ENCODE data around the gene HDAC4. TPM values are rescaled to one million over a fixed set of nuclear protein-coding genes. Genes with fewer than 3 reads are reported as not detected.

The HDAC4 gene
- total and polyA plus RNA-seq, 2 experiments from 2014 or later, result 8.1 to 41.8 TPM

GRCh38 chr2:239101071-239101470, 299.7 kb downstream of the HDAC4 start (continued):
- TF ChIP-seq ZNF462 (CRISPR knock-in tag; IDR thresholded peaks at IDR 0.05), result no peak
- no peak for TF ChIP-seq ZNF114 (CRISPR knock-in tag; IDR thresholded peaks at IDR 0.05)
- no peak for TF ChIP-seq CTCF (conservative IDR thresholded peaks at IDR 0.05; ENCODE audit: low read depth in 2 of 2)
- no peak for TF ChIP-seq REST (IDR thresholded peaks at IDR 0.05; ENCODE audit: unreplicated experiment)
- no peak for TF ChIP-seq CREB1 (CRISPR knock-in tag; IDR thresholded peaks at IDR 0.05; ENCODE audit: low read depth)
- no peak for TF ChIP-seq EZH2 (IDR thresholded peaks at IDR 0.05; ENCODE audit: low read depth, unreplicated experiment)
- no peak for TF ChIP-seq EZH2phosphoT487 (IDR thresholded peaks at IDR 0.05; ENCODE audit: unreplicated experiment)
- TF ChIP-seq POLR2AphosphoS5 (IDR thresholded peaks at IDR 0.05; ENCODE audit: low read depth), result no peak
- TF ChIP-seq JUNB (IDR thresholded peaks at IDR 0.05; ENCODE audit: unreplicated experiment), result no peak
- no peak for TF ChIP-seq NANOG (IDR thresholded peaks at IDR 0.05; ENCODE audit: borderline replicate concordance)
- no peak for TF ChIP-seq ZNF331 (CRISPR knock-in tag; IDR thresholded peaks at IDR 0.05; ENCODE audit: low read depth)

Data from GM23338 (cell line).